Neuronal stem cell (in vitro differentiated cells): ENCODE data around the gene PLEKHG3.

Experiments used
- DNase-seq: peaks from one replicate; pipeline ENCODE4 v3.0.0-alpha.2; 2013; ENCODE audit warnings: low spot score
- H2AFZ ChIP-seq: one replicate; pipeline ENCODE4 v1.6.1; 2013; ENCODE audit warnings: mild to moderate bottlenecking, low read length, inconsistent platforms
- H2AK5ac ChIP-seq: 2 replicates; pipeline ENCODE4 v1.6.1; 2013; ENCODE audit warnings: low read depth, mild to moderate bottlenecking, inconsistent platforms, low read length, moderate library complexity, mixed read lengths
- H2BK120ac ChIP-seq: 2 replicates; pipeline ENCODE4 v1.6.1; 2013; ENCODE audit warnings: low read depth, mild to moderate bottlenecking, inconsistent platforms, low read length, moderate library complexity, mixed read lengths
- H2BK12ac ChIP-seq: one replicate; pipeline ENCODE4 v1.6.1; 2013; ENCODE audit warnings: low read length, inconsistent platforms
- H2BK15ac ChIP-seq: 2 replicates; pipeline ENCODE4 v1.6.1; 2013; ENCODE audit warnings: mild to moderate bottlenecking, low read length, inconsistent platforms, mixed read lengths
- H2BK5ac ChIP-seq: one replicate; pipeline ENCODE4 v1.6.1; 2013; ENCODE audit warnings: inconsistent platforms, mild to moderate bottlenecking, low read length, moderate library complexity
- H3K14ac ChIP-seq: one replicate; pipeline ENCODE4 v1.6.1; 2013; ENCODE audit warnings: low read length, inconsistent platforms
- H3K18ac ChIP-seq: 2 replicates; pipeline ENCODE4 v1.6.1; 2013; ENCODE audit warnings: low read length, inconsistent platforms
- H3K23ac ChIP-seq: 2 replicates; pipeline ENCODE4 v1.6.1; 2013; ENCODE audit warnings: low read depth, mild to moderate bottlenecking, mixed read lengths, low read length, inconsistent platforms; ENCODE audit not compliant: poor library complexity
- H3K27ac ChIP-seq: replicated peaks from 3 replicates; pipeline ENCODE4 v1.5.1; 2013; ENCODE audit warnings: low read length, inconsistent platforms
- H3K27me3 ChIP-seq, 3 experiments: 2 replicates each; pipeline ENCODE4 v1.6.1; 2013; ENCODE audit warnings: low read length in 3 of 3, mild to moderate bottlenecking in 2 of 3, inconsistent platforms in 1 of 3, low read depth in 1 of 3, mixed read lengths in 1 of 3, moderate library complexity in 1 of 3; ENCODE audit not compliant: control insufficient read depth in 3 of 3, insufficient read depth in 3 of 3
- H3K36me3 ChIP-seq, 2 donors: replicated peaks in 1 of 2; 2 replicates each; pipeline ENCODE4 v1.6.1; 2013; ENCODE audit warnings: low read length in 2 of 2; ENCODE audit not compliant: control insufficient read depth in 2 of 2, insufficient read depth in 2 of 2
- H3K4ac ChIP-seq: 2 replicates; pipeline ENCODE4 v1.6.1; 2013; ENCODE audit warnings: inconsistent platforms, mild to moderate bottlenecking, low read length, moderate library complexity
- H3K4me1 ChIP-seq, 2 donors: 1 replicate in 1 of 2; 2 replicates in 1 of 2; pipeline ENCODE4 v1.6.1; 2013; ENCODE audit warnings: low read length in 2 of 2, low read depth in 1 of 2; ENCODE audit not compliant: control insufficient read depth in 2 of 2, insufficient read depth in 1 of 2
- H3K4me2 ChIP-seq: one replicate; pipeline ENCODE4 v1.6.1; 2013; ENCODE audit warnings: mild to moderate bottlenecking, low read length, inconsistent platforms; ENCODE audit not compliant: insufficient read depth, poor library complexity, severe bottlenecking
- H3K4me3 ChIP-seq, 2 donors: 2 replicates each; pipeline ENCODE4 v1.5.1; 2013; ENCODE audit warnings: low read length in 2 of 2, mild to moderate bottlenecking in 2 of 2, inconsistent platforms in 1 of 2, moderate library complexity in 1 of 2
- H3K79me1 ChIP-seq: one replicate; pipeline ENCODE4 v1.6.1; 2013; ENCODE audit warnings: low read depth, mild to moderate bottlenecking, inconsistent platforms, low read length, moderate library complexity
- H3K9ac ChIP-seq: one replicate; pipeline ENCODE4 v1.6.1; 2013; ENCODE audit warnings: mild to moderate bottlenecking, low read depth, low read length, inconsistent platforms; ENCODE audit not compliant: poor library complexity
- H3K9me3 ChIP-seq, 2 donors: replicated peaks in 1 of 2; 2 replicates each; pipeline versions ENCODE3 to v1.6.1; 2013; ENCODE audit warnings: low read length in 2 of 2, mild to moderate bottlenecking in 2 of 2, inconsistent platforms in 1 of 2, low read depth in 1 of 2, mixed read lengths in 1 of 2, moderate library complexity in 1 of 2; ENCODE audit not compliant: control insufficient read depth in 2 of 2, insufficient read depth in 1 of 2
- H4K8ac ChIP-seq: one replicate; pipeline ENCODE4 v1.6.1; 2013; ENCODE audit warnings: low read depth, mild to moderate bottlenecking, inconsistent platforms, low read length, moderate library complexity
- H4K91ac ChIP-seq: one replicate; pipeline ENCODE4 v1.6.1; 2013; ENCODE audit warnings: low read length, low read depth, mild to moderate bottlenecking, inconsistent platforms; ENCODE audit not compliant: poor library complexity
- WGBS, 2 donors: extraction: QIAGEN DNeasy Blood & Tissue Kit; methylation state at CpG; one replicate each; pipeline ENCODE4 v1.1.7; 2013; ENCODE audit warnings: missing lambda C conversion rate in 2 of 2, mixed read lengths in 1 of 2; ENCODE audit not compliant: insufficient read length in 2 of 2, insufficient replicate concordance in 1 of 2; ENCODE audit errors: extremely low coverage in 2 of 2; 5-methylcytosine and 5-hydroxymethylcytosine counted together

PLEKHG3 gene

GRCh38 chr14:64795921-64796320 lies 91.7 kb downstream of the PLEKHG3 start:
- no CpG with 5 or more reads among the region's 3 CpGs for WGBS, 2 donors
- Histone ChIP-seq H3K23ac (no peak overlapping the region), H3K27ac (no peak overlapping the region), H3K14ac (no peak overlapping the region), H3K4ac (no peak overlapping the region), H2AFZ (no peak overlapping the region), H3K36me3 (no peaks in the 10 kb centered on the region), H4K8ac (no peak overlapping the region), H4K91ac (no peak overlapping the region), H3K27me3 (peaks cover 0 to 39% (median 0%) of the 10 kb centered on the region in 3 experiments), H2BK12ac (no peak overlapping the region), H3K4me3 (no peak overlapping the region), H2BK15ac (no peak overlapping the region), H3K4me1 (peaks cover 0 to 5% of the 10 kb centered on the region in 2 donors), H2AK5ac (no peak overlapping the region), H2BK5ac (no peak overlapping the region), H3K79me1 (no peaks in the 10 kb centered on the region), H3K4me2 (no peak overlapping the region), H3K9me3 (peaks cover 0 to 2% of the 10 kb centered on the region in 2 donors), H3K9ac (no peak overlapping the region), H3K18ac (no peak overlapping the region), H2BK120ac (no peak overlapping the region)
- DNase-seq = no peak

- Histone ChIP-seq H3K14ac (no peak overlapping the region), H4K91ac (no peak overlapping the region), H4K8ac (no peak overlapping the region), H2BK5ac (no peak overlapping the region), H3K23ac (no peak overlapping the region), H3K4me3 (no peak overlapping the region), H3K4me1 (peaks cover 0 to 2% of the 10 kb centered on the region in 2 donors), H3K27ac (no peak overlapping the region), H3K27me3 (peaks cover 0 to 42% (median 0%) of the 10 kb centered on the region in 3 experiments), H3K36me3 (no peaks in the 10 kb centered on the region), H2BK15ac (no peak overlapping the region), H3K79me1 (no peaks in the 10 kb centered on the region), H2BK120ac (no peak overlapping the region), H3K4ac (no peak overlapping the region), H2AK5ac (no peak overlapping the region), H3K9ac (no peak overlapping the region), H3K4me2 (no peak overlapping the region), H3K18ac (no peak overlapping the region), H3K9me3 (peaks cover 0 to 2% of the 10 kb centered on the region in 2 donors), H2AFZ (no peak overlapping the region), H2BK12ac (no peak overlapping the region)
- WGBS, 2 donors = no CpG with 5 or more reads among the region's 11 CpGs
- no peak for DNase-seq
Observed at GRCh38 chr14:64796369-64796768, 92.1 kb downstream of the PLEKHG3 start.

GRCh38 chr14:64799555-64799954 lies 95.3 kb downstream of the PLEKHG3 start:
- Histone ChIP-seq H4K8ac (no peak overlapping the region), H2AFZ (no peak overlapping the region), H4K91ac (no peak overlapping the region), H2BK5ac (no peak overlapping the region), H3K14ac (no peak overlapping the region), H2BK12ac (no peak overlapping the region), H3K79me1 (no peaks in the 10 kb centered on the region), H2BK15ac (no peak overlapping the region), H2AK5ac (no peak overlapping the region), H3K4me1 (peaks cover 0 to 1% of the 10 kb centered on the region in 2 donors), H3K18ac (peak overlapping the region; percentile 40), H3K4me2 (no peak overlapping the region), H3K27ac (no peak overlapping the region), H3K4me3 (no peak overlapping the region), H3K9ac (no peak overlapping the region), H3K9me3 (no peaks in the 10 kb centered on the region), H3K23ac (no peak overlapping the region), H3K27me3 (peaks cover 0 to 46% (median 0%) of the 10 kb centered on the region in 3 experiments), H2BK120ac (no peak overlapping the region), H3K4ac (no peak overlapping the region), H3K36me3 (no peaks in the 10 kb centered on the region)
- WGBS, 2 donors = no CpG with 5 or more reads among the region's 10 CpGs
- DNase-seq = no peak
